Neural crest cell (in vitro differentiated cells): ENCODE measurements around the gene ZCCHC2. TPM values are rescaled to one million over a fixed set of nuclear protein-coding genes. Genes with fewer than 3 reads are reported as not detected.

Experiments used
- DNase-seq: peaks from one replicate; pipeline ENCODE4 v3.0.0; 2021; ENCODE audit warnings: low read depth, mixed read lengths, low spot score
- H3K27ac Mint-ChIP-seq: one replicate; pipeline ENCODE4 v1.8.0; 2021; ENCODE audit warnings: mild to moderate bottlenecking, mixed read lengths; ENCODE audit not compliant: unreplicated experiment
- H3K27me3 Mint-ChIP-seq: 2 replicates; pipeline ENCODE4 v1.8.0; 2021; ENCODE audit warnings: low read depth, mild to moderate bottlenecking, mixed read lengths
- H3K36me3 Mint-ChIP-seq: 2 replicates; pipeline ENCODE4 v1.8.0; 2021; ENCODE audit warnings: low read depth, mild to moderate bottlenecking, mixed read lengths
- H3K4me1 Mint-ChIP-seq: 2 replicates; pipeline ENCODE4 v1.8.0; 2021; ENCODE audit warnings: mixed read lengths
- H3K4me3 Mint-ChIP-seq: one replicate; pipeline ENCODE4 v1.8.0; 2021; ENCODE audit warnings: mild to moderate bottlenecking, mixed read lengths
- H3K9me3 Mint-ChIP-seq: 2 replicates; pipeline ENCODE4 v1.8.0; 2021; ENCODE audit warnings: mixed read lengths
- CTCF ChIP-seq: fragments of 200-600 bp; sonication (generic); conservative IDR thresholded peaks from 2 replicates; pipeline ENCODE4 v1.5.0; 2021; ENCODE audit warnings: antibody characterized with exemption, mild to moderate bottlenecking
- total RNA-seq: library from RNA; stranded (reverse); gene quantifications from 2 replicates; pipeline ENCODE4 v1.2.1, GENCODE V29; 2021

Gene ZCCHC2
- total RNA-seq, 1 donor from 2014 or later: 14.7 TPM

GRCh38 chr18:62538881-62539280 is 16.1 kb downstream of the ZCCHC2 start:
- H3K27ac Mint-ChIP-seq: no peak overlapping the region
- H3K27me3 Mint-ChIP-seq: no peaks in the 10 kb centered on the region
- H3K4me1 Mint-ChIP-seq: peaks cover 22% of the 10 kb centered on the region
- no peak overlapping the region for H3K4me3 Mint-ChIP-seq
- no peak for DNase-seq
- H3K9me3 Mint-ChIP-seq: no peaks in the 10 kb centered on the region
- peaks cover 10% of the 10 kb centered on the region for H3K36me3 Mint-ChIP-seq
- no peak for TF ChIP-seq CTCF

- DNase-seq: no peak
- Mint-ChIP-seq H3K27ac (no peak overlapping the region), H3K4me3 (no peak overlapping the region), H3K27me3 (no peaks in the 10 kb centered on the region), H3K4me1 (peaks cover 18% of the 10 kb centered on the region), H3K9me3 (no peaks in the 10 kb centered on the region), H3K36me3 (peaks cover 10% of the 10 kb centered on the region)
- no peak for TF ChIP-seq CTCF
Measured at GRCh38 chr18:62539284-62540165, 16.7 kb downstream of the ZCCHC2 start.

- no peak for DNase-seq
- H3K36me3 Mint-ChIP-seq: peaks cover 10% of the 10 kb centered on the region
- no peak overlapping the region for H3K27ac Mint-ChIP-seq
- no peaks in the 10 kb centered on the region for H3K9me3 Mint-ChIP-seq
- no peak overlapping the region for H3K4me3 Mint-ChIP-seq
- TF ChIP-seq CTCF: no peak
- peaks cover 14% of the 10 kb centered on the region for H3K4me1 Mint-ChIP-seq
- no peaks in the 10 kb centered on the region for H3K27me3 Mint-ChIP-seq
Measured at GRCh38 chr18:62543021-62543420, 20.2 kb downstream of the ZCCHC2 start.

- Mint-ChIP-seq H3K4me1 (peaks cover 14% of the 10 kb centered on the region), H3K27me3 (no peaks in the 10 kb centered on the region), H3K27ac (no peak overlapping the region), H3K36me3 (peaks cover 14% of the 10 kb centered on the region), H3K4me3 (no peak overlapping the region), H3K9me3 (no peaks in the 10 kb centered on the region)
- no peak for TF ChIP-seq CTCF
- no peak for DNase-seq
Measured at GRCh38 chr18:62545098-62545497, 22.3 kb downstream of the ZCCHC2 start.

- H3K4me3 Mint-ChIP-seq: no peak overlapping the region
- DNase-seq: no peak
- peaks cover 21% of the 10 kb centered on the region for H3K36me3 Mint-ChIP-seq
- no peaks in the 10 kb centered on the region for H3K27me3 Mint-ChIP-seq
- H3K27ac Mint-ChIP-seq: no peak overlapping the region
- H3K9me3 Mint-ChIP-seq: no peaks in the 10 kb centered on the region
- no peaks in the 10 kb centered on the region for H3K4me1 Mint-ChIP-seq
- TF ChIP-seq CTCF: no peak
Measured at GRCh38 chr18:62549755-62550154, 26.9 kb downstream of the ZCCHC2 start.
